Adrenal gland (tissue), 5 donors: ENCODE results near the gene CDC6.

Experiments
- POLR2A ChIP-seq, 2 donors: fragments of 450-650 bp; IDR thresholded peaks; one replicate each; pipeline ENCODE4 v1.6.1; 2017; ENCODE audit warnings: antibody characterized with exemption in 2 of 2, mild to moderate bottlenecking in 2 of 2, moderate library complexity in 1 of 2
- TF ChIP-seq, protein P1 (sequence below), 6 experiments: fragments of 450-650 bp in 4 of 6; fragments of 200-600 bp in 2 of 6; sonication (generic) in 1 of 6; IDR thresholded peaks; 1 replicate in 5 of 6; 2 replicates in 1 of 6; pipeline versions ENCODE4 v1.5.1 to v1.8.0; 2016 to 2021; ENCODE audit warnings: antibody characterized with exemption in 6 of 6, mild to moderate bottlenecking in 2 of 6, moderate library complexity in 1 of 6
- donor health status: DM: no; HTN: no; CAD: no.

DNA sequence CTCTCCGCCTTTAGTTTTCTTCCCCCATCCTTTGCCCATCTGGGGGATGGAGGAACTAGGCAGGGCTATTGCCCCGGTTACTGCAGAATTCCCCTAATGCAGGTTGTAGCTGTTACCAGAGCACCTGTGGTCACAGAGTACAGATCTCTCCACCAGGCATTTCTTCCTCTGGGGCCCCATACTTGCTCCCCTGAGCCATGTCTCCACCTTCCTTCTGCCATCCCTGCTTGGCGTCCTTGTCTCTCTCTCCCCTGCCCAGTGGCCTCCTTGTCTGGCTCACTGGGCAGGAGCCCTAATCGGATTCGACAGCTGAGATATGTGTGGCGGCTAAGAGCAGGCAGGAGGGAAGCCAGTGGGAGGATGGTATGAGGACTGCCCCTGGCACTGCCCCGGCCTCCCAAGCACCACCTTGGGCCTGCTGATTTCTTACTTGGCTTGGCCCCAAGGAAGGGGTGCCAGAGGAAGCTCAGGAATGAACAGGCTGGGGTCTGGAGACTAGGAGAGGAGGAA lies 23.3 kb downstream of the CDC6 start:
- TF ChIP-seq, protein P1, sequence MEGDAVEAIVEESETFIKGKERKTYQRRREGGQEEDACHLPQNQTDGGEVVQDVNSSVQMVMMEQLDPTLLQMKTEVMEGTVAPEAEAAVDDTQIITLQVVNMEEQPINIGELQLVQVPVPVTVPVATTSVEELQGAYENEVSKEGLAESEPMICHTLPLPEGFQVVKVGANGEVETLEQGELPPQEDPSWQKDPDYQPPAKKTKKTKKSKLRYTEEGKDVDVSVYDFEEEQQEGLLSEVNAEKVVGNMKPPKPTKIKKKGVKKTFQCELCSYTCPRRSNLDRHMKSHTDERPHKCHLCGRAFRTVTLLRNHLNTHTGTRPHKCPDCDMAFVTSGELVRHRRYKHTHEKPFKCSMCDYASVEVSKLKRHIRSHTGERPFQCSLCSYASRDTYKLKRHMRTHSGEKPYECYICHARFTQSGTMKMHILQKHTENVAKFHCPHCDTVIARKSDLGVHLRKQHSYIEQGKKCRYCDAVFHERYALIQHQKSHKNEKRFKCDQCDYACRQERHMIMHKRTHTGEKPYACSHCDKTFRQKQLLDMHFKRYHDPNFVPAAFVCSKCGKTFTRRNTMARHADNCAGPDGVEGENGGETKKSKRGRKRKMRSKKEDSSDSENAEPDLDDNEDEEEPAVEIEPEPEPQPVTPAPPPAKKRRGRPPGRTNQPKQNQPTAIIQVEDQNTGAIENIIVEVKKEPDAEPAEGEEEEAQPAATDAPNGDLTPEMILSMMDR (IDR thresholded peaks at IDR 0.05) = no peak
- TF ChIP-seq POLR2A (IDR thresholded peaks at IDR 0.05) = no peak
